WTC11 (cell line): ENCODE results near the gene BRD1. TPM values are rescaled to one million over a fixed set of nuclear protein-coding genes. Genes with fewer than 3 reads are reported as not detected.

Source experiments
- ATAC-seq: fragments of 200-7000 bp; cut with Tn5 transposase; 2 replicates; pipeline ENCODE4 v1.10.0; 2021; ENCODE audit warnings: mild to moderate bottlenecking, moderate library complexity
- CTCF ChIA-PET: fragments of 300-600 bp; sonication (Branson Sonifier 250); formaldehyde crosslinking; loops from one replicate; lab custom pipeline; 2021; ENCODE audit warnings: antibody characterized with exemption; lab: Charles Lee
- POLR2A ChIA-PET: fragments of 350-600 bp; sonication (Branson Sonifier 250); formaldehyde crosslinking; loops from one replicate; lab custom pipeline; 2021; ENCODE audit warnings: antibody characterized with exemption; lab: Charles Lee
- DNase-seq: peaks from one replicate; pipeline ENCODE4 v3.0.0; 2021; ENCODE audit warnings: low spot score
- H3K27ac Mint-ChIP-seq: 2 replicates; pipeline ENCODE4 v1.8.0; 2021; ENCODE audit warnings: mixed read lengths
- H3K27me3 Mint-ChIP-seq: 2 replicates; pipeline ENCODE4 v1.8.0; 2021; ENCODE audit warnings: low read depth, mild to moderate bottlenecking, moderate library complexity, mixed read lengths
- H3K36me3 Mint-ChIP-seq: 2 replicates; pipeline ENCODE4 v1.8.0; 2021; ENCODE audit warnings: mixed read lengths
- H3K4me1 Mint-ChIP-seq: 2 replicates; pipeline ENCODE4 v1.8.0; 2022; ENCODE audit warnings: mixed read lengths
- H3K4me3 Mint-ChIP-seq: 2 replicates; pipeline ENCODE4 v1.8.0; 2021; ENCODE audit warnings: mild to moderate bottlenecking, moderate library complexity, mixed read lengths
- H3K9me3 Mint-ChIP-seq: 2 replicates; pipeline ENCODE4 v1.8.0; 2021; ENCODE audit warnings: mixed read lengths
- MXD4 ChIP-seq: fragments of 250-450 bp; sonication (Bioruptor Pico); IDR thresholded peaks from 2 replicates; pipeline ENCODE4 v1.8.0; 2021; ENCODE audit warnings: mild to moderate bottlenecking, moderate library complexity, borderline replicate concordance
- NFE2L1 ChIP-seq: sonication (generic); formaldehyde crosslinking; IDR thresholded peaks from 2 replicates; pipeline ENCODE4 v1.8.1; 2023; ENCODE audit warnings: missing genetic modification reagents
- SMAD4 ChIP-seq: sonication (generic); formaldehyde crosslinking; IDR thresholded peaks from 2 replicates; pipeline ENCODE4 v1.8.0; 2022; ENCODE audit warnings: mild to moderate bottlenecking, missing genetic modification reagents
- ZNF219 ChIP-seq: sonication (generic); formaldehyde crosslinking; IDR thresholded peaks from 2 replicates; pipeline ENCODE4 v1.8.0; 2023; ENCODE audit warnings: missing genetic modification reagents, mild to moderate bottlenecking, borderline replicate concordance
- ZNF396 ChIP-seq: fragments of 250-450 bp; sonication (Bioruptor Pico); IDR thresholded peaks from 2 replicates; pipeline ENCODE4 v1.8.0; 2021; ENCODE audit warnings: mild to moderate bottlenecking, moderate library complexity, borderline replicate concordance
- total RNA-seq: library from RNA; stranded (reverse); gene quantifications from 3 replicates; pipeline ENCODE4 v1.2.3, GENCODE V29; 2021
- TF ChIP-seq, protein P1 (sequence below): sonication (generic); formaldehyde crosslinking; IDR thresholded peaks from 2 replicates; pipeline ENCODE4 v1.8.0; 2023; ENCODE audit warnings: mild to moderate bottlenecking, missing genetic modification reagents
- TF ChIP-seq, protein P2 (sequence below): fragments of 250-450 bp; sonication (Bioruptor Pico); IDR thresholded peaks from 2 replicates; pipeline ENCODE4 v1.9.0; 2021; ENCODE audit warnings: mild to moderate bottlenecking
- TF ChIP-seq, protein P3 (sequence below): sonication (generic); formaldehyde crosslinking; IDR thresholded peaks from 2 replicates; pipeline ENCODE4 v1.8.1; 2022; ENCODE audit warnings: low read depth, missing genetic modification reagents, borderline replicate concordance
- TF ChIP-seq, protein P4 (sequence below): sonication (generic); formaldehyde crosslinking; IDR thresholded peaks from 2 replicates; pipeline ENCODE4 v1.8.1; 2022; ENCODE audit warnings: missing genetic modification reagents, borderline replicate concordance
- TF ChIP-seq, protein P5 (sequence below): sonication (generic); formaldehyde crosslinking; IDR thresholded peaks from 2 replicates; pipeline ENCODE4 v1.8.1; 2023; ENCODE audit warnings: mild to moderate bottlenecking, missing genetic modification reagents, moderate library complexity
- TF ChIP-seq, protein P6 (sequence below): sonication (generic); formaldehyde crosslinking; IDR thresholded peaks from 2 replicates; pipeline ENCODE4 v1.8.1; 2023; ENCODE audit warnings: mild to moderate bottlenecking, missing genetic modification reagents, moderate library complexity

BRD1 gene
- total RNA-seq, 1 experiment from 2014 or later: 36.6 TPM

DNA sequence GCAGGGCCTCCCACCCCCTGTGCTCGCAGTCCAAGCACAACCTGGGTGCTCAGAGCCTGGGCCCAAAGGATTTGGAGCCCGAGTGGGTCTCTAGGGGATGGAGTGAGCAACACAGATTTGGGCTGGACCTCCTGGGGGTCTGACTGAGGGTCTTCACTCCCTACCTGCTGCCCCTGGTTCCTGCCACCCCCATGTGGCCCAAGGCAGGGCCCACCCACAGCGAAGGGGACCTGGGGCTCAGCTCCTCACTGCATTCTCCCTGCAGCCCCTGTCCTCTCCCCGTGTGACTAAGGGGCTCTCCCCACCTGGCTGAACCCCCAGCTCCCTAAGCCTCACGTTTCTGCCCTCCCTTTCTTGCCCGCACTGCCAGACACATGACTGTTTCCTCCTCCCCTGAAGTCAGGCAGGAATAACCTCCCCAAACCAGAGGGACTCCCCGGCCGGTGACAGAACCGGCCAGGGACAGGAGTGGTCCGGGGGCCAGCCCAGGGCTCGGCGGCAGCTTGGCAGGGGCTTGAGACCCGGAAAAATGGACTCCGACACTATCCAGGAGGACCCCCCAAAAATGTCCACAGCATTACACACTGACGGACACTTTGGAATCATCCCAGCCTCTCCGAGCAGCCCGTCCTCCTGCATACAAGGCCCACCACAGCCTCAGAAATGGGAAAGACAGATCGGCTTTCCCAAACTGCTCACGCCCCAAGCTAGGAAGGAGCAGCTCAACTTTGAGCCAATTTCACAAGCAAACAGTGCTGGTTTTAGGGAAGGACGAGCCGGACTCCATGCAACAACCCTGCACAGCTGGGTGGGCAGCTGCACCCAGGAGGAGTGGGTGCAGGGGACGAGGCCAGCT lies 57.8 kb downstream of the BRD1 start (continued):
- TF ChIP-seq, protein P1, sequence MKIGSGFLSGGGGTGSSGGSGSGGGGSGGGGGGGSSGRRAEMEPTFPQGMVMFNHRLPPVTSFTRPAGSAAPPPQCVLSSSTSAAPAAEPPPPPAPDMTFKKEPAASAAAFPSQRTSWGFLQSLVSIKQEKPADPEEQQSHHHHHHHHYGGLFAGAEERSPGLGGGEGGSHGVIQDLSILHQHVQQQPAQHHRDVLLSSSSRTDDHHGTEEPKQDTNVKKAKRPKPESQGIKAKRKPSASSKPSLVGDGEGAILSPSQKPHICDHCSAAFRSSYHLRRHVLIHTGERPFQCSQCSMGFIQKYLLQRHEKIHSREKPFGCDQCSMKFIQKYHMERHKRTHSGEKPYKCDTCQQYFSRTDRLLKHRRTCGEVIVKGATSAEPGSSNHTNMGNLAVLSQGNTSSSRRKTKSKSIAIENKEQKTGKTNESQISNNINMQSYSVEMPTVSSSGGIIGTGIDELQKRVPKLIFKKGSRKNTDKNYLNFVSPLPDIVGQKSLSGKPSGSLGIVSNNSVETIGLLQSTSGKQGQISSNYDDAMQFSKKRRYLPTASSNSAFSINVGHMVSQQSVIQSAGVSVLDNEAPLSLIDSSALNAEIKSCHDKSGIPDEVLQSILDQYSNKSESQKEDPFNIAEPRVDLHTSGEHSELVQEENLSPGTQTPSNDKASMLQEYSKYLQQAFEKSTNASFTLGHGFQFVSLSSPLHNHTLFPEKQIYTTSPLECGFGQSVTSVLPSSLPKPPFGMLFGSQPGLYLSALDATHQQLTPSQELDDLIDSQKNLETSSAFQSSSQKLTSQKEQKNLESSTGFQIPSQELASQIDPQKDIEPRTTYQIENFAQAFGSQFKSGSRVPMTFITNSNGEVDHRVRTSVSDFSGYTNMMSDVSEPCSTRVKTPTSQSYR: no peak
- TF ChIP-seq, protein P2, sequence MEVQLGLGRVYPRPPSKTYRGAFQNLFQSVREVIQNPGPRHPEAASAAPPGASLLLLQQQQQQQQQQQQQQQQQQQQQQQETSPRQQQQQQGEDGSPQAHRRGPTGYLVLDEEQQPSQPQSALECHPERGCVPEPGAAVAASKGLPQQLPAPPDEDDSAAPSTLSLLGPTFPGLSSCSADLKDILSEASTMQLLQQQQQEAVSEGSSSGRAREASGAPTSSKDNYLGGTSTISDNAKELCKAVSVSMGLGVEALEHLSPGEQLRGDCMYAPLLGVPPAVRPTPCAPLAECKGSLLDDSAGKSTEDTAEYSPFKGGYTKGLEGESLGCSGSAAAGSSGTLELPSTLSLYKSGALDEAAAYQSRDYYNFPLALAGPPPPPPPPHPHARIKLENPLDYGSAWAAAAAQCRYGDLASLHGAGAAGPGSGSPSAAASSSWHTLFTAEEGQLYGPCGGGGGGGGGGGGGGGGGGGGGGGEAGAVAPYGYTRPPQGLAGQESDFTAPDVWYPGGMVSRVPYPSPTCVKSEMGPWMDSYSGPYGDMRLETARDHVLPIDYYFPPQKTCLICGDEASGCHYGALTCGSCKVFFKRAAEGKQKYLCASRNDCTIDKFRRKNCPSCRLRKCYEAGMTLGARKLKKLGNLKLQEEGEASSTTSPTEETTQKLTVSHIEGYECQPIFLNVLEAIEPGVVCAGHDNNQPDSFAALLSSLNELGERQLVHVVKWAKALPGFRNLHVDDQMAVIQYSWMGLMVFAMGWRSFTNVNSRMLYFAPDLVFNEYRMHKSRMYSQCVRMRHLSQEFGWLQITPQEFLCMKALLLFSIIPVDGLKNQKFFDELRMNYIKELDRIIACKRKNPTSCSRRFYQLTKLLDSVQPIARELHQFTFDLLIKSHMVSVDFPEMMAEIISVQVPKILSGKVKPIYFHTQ (CRISPR knock-in tag): no peak
- TF ChIP-seq SMAD4 (CRISPR knock-in tag): no peak
- TF ChIP-seq, protein P3, sequence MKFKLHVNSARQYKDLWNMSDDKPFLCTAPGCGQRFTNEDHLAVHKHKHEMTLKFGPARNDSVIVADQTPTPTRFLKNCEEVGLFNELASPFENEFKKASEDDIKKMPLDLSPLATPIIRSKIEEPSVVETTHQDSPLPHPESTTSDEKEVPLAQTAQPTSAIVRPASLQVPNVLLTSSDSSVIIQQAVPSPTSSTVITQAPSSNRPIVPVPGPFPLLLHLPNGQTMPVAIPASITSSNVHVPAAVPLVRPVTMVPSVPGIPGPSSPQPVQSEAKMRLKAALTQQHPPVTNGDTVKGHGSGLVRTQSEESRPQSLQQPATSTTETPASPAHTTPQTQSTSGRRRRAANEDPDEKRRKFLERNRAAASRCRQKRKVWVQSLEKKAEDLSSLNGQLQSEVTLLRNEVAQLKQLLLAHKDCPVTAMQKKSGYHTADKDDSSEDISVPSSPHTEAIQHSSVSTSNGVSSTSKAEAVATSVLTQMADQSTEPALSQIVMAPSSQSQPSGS (CRISPR knock-in tag): no peak
- TF ChIP-seq NFE2L1: no peak
- no peak for TF ChIP-seq MXD4
- no peak for TF ChIP-seq ZNF396 (CRISPR knock-in tag)
- TF ChIP-seq, protein P4, sequence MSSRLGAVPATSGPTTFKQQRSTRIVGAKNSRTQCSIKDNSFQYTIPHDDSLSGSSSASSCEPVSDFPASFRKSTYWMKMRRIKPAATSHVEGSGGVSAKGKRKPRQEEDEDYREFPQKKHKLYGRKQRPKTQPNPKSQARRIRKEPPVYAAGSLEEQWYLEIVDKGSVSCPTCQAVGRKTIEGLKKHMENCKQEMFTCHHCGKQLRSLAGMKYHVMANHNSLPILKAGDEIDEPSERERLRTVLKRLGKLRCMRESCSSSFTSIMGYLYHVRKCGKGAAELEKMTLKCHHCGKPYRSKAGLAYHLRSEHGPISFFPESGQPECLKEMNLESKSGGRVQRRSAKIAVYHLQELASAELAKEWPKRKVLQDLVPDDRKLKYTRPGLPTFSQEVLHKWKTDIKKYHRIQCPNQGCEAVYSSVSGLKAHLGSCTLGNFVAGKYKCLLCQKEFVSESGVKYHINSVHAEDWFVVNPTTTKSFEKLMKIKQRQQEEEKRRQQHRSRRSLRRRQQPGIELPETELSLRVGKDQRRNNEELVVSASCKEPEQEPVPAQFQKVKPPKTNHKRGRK (CRISPR knock-in tag): no peak

DNA sequence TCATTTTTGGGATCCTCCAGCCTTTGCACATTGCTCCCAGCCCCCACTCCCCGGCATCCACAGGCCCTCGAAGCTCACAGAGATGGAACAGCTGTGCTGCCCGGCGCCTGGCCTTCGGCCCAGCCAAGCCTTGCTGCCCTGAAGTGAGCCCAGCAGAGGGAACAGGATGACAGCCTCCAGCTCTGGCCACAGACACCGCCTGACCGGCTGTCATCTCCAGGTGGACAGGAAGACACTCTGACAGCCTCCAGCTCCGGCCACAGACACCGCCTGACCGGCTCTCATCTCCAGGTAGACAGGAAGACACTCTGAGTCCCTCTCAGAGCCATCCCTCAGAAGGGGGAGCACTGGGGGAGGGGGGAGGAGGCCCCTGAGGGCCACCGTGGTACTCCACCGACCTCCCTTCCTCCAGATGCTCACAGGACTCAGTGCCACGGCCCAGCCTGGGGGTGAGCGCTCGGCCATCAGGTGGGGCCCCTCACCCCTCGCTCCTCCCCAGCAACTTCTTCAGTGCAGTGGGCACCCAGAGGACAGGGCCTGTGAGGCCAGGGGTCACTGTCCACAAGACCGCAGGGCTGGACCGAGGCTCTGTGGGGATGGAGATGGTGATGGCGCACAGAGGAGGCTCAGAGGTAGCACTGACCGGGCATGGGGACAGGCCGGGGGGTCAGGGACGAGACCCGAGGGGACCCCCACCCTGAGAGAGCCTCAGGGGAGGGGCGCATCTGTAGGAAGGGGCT lies 58.6 kb downstream of the BRD1 start:
- DNase-seq: peak; percentile 10
- TF ChIP-seq, protein P5, sequence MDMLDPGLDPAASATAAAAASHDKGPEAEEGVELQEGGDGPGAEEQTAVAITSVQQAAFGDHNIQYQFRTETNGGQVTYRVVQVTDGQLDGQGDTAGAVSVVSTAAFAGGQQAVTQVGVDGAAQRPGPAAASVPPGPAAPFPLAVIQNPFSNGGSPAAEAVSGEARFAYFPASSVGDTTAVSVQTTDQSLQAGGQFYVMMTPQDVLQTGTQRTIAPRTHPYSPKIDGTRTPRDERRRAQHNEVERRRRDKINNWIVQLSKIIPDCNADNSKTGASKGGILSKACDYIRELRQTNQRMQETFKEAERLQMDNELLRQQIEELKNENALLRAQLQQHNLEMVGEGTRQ (CRISPR knock-in tag): no peak
- TF ChIP-seq, protein P6, sequence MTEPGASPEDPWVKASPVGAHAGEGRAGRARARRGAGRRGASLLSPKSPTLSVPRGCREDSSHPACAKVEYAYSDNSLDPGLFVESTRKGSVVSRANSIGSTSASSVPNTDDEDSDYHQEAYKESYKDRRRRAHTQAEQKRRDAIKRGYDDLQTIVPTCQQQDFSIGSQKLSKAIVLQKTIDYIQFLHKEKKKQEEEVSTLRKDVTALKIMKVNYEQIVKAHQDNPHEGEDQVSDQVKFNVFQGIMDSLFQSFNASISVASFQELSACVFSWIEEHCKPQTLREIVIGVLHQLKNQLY: no peak
- TF ChIP-seq ZNF219 (CRISPR knock-in tag): no peak
- TF ChIP-seq, all 79 proteins: peak for 0
- no peaks in the 10 kb centered on the region for H3K27me3 Mint-ChIP-seq
- ChIA-PET POLR2A (no interaction called here), CTCF (interaction anchor here (1.0 to 2.8 kb wide), 4 partner anchors 11 to 261 kb away, joined by 3 to 29 read pairs (median 6); no protein-coding TSS in a partner anchor)
- H3K36me3 Mint-ChIP-seq: peaks cover 17% of the 10 kb centered on the region
- H3K4me1 Mint-ChIP-seq: peaks cover 6% of the 10 kb centered on the region; the same call in 1 of the 2 replicates
- H3K27ac Mint-ChIP-seq: no peak overlapping the region
- ATAC-seq: no peak
- H3K9me3 Mint-ChIP-seq: peaks cover 12% of the 10 kb centered on the region
- no peak overlapping the region for H3K4me3 Mint-ChIP-seq
